D341Med (cell line): ENCODE measurements around the gene GALNT16.
"Not testable (repeated sequence)": the region's sequence is repeated elsewhere in the genome, so short reads cannot be mapped to it uniquely, and the experiment has no call there.

Experiments
- DNase-seq: peaks from one replicate; pipeline ENCODE4 v3.0.0; 2012; ENCODE audit warnings: low spot score

GALNT16 gene

DNA sequence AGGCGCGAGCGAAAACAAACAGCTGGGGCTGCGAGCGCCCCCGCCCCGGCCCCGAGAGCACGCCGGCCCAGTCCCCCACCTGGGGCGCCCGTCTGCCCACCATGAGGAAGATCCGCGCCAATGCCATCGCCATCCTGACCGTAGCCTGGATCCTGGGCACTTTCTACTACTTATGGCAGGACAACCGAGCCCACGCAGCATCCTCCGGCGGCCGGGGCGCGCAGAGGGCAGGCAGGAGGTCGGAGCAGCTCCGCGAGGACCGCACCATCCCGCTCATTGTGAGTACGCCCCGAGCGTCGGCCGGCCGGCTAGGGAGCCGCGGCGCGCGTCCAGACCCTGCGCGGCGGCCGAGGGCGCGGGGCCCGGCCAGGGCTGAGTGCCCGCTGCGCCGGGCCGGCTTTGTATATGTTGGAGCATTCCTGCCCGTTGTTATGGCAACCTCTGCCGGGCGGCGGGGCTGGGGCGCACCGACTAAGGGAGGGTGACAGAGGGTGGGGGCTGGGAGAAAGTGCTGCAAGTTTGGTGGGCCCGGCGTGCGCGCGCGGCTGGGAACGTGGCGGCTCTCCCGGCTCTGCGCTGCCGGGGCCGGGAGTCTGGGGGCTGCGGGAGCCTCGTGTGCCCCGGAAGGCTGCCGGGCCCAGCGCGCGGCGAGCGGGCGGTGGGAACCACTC lies 367 bp downstream of the GALNT16 start:
- DNase-seq = peak; percentile 72

DNA sequence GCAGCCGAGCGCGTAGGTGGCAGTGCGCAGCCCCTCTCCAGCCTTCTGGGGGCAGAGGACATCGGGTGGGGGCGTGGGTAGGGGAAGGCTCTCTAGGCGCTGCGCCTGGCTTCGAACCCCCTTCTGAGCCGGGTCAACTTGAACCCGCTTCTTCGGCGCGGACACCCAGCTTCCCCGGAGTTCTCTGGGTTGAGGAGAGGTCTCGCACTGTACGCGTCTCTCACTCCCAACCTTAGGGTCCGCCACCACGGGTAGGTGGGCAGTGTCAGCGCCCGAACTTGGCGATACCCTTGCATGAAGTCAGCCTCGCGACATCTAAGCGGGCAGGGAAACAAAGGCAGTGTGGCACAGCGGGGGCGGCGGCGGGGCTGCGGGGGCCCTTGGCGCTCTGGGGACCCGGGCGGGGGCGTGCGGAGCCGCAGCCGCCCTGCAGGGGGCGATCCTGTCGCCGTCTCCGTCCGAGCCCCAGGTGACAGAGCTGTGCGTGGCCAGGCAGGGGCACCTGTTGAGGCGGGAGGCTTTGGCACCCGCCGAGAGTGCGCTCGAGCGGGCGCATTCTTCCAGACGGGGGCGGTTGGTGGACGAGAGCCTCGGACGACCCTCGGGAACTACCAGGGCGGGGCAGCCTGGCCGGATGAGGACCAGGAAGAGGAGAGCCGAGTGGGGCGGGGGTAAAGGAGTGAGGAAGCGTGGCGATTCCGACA lies 1.1 kb downstream of the GALNT16 start:
- peak; percentile 87 for DNase-seq

DNA sequence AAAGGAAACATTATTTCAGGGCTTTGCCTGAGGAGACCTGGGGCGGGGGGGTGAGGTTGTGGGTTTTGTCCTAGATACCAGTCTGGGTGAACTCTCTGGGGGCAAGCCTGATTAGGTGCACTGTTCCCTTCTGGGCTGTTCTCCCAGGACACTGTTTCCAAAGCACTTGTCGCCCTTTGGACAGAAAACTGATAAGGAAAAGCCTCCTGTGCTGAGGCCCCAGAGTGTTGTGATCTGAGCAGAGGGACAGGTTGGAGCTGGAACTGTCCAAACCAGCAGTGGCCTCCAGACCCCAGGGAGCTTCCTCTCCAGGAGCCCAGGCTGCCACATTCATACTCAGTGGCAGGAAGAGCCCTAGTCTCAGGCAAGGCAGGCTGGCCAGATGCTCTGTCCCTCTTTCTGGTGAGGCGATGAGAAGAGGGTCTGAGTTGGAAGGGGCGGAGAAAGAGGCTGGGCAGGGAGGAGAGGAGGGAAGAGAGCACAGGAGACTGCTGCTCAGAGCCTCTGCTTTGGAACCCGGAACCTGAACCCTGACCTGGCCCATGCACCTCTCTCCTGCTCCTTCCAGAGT lies 1.9 kb downstream of the GALNT16 start:
- no peak for DNase-seq

DNA sequence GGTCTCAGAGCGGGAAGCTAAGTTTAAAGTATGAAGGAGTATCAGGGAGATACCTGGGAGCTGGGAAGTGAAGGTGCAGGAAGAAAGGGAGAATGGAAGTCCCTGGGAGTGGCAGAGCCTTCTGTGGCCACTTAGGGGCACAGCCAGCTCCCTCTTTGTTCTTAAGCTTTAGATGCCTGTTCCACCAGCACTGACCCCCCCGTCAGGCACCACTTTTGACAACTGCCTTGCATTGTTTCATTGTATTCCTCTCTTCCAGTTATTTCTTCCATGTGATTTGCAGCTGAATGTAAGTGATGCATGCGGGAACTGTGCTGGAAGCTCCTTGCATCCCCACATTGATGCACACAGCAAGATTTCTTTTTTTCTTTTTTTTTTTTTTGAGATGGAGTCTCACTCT lies 2.6 kb downstream of the GALNT16 start:
- DNase-seq = no peak

DNA sequence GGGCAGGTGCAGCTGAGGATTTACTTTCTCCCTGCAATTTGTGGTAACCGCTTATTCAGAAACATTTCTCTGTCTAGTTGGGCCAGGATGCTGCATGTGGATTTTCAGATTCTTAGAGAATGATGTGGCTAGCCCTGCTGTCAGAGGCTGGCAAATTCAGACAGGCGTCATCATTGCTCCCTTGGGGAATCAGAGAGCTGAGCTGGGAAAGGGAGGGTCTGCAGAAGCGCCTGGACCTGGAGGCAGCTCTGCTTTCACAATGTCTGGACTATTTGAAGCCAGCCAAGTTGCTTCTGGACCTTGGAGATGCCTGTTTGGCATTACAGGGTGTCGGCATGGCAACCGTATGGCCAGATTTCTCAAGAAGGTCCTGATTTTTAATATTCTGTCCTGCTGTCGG lies 3.4 kb downstream of the GALNT16 start:
- DNase-seq = no peak

DNA sequence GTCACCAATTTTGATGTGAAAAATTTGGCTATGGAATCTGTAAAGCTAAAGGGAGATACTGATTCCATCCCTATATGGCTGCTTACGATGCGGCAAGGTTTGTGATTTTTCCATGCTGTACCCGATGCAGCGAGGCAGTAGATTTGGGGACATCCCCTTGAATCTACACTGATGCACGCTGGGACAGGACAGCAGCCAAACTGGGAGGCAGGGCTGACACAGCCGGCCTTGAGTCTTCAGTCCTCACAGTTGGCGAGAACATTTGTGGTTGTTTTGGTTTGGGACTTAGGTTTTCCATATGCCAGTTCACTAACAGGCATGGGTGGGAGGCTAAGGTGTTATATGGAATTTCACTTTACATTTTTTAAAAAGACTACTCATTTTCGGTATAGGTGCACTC lies 3.8 kb downstream of the GALNT16 start:
- DNase-seq = no peak

DNA sequence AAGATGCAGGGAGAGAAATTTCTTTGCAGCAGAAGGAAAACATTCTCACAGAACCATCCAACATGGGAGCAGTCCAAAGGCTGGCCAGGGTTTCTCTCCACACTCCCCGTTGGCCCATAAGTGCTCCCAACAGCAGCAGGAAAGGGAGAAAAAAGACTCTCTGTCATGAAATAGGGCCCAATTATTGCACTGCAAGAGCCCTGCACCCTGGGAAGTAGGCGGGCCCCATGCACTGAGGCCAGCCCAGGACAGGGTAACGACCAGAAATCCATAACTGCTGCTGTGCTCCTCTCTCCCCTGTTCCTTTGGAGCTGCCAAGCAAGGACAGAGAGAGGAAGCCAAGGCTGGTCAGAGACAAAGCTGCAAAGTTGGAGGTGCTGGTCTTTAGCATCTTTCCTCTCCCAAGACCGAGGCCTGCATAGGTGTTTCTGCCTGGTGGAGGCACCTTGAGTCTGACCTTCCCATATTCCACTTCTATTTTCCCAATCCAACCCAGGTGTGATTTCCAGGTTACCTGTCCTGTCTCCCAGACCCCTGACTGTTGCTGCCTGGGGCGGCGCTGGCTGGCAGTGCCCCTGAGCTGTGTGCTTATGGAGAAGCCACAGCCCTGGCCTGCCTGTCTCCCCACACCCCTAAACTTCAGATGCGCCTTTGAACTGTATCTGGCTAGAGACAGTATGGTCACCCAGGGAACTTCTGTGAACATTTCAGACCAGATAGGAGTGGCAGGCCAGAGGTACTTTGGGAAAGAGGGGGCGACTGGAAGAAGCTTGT lies 6.8 kb downstream of the GALNT16 start:
- DNase-seq = no peak

DNA sequence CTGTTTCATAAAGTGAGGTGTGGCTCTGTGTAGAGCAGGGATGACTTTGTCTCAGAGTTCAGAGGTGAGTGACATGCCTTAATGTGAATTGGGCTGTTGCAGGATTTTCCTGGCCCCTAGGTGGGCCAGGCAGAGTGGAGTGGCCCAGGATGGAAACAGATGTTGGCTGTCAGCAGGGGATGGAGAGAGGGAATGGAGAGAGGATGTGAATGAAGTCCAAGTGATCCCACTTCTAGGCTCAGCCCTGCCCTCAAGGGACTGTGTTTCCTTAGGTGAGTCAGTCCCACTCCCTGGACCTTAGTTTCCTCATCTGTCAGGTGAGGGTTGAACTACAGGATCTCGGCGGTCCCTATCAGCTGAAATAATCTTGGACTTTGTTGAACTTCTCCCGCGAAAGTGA lies 7.5 kb downstream of the GALNT16 start:
- DNase-seq = no peak

DNA sequence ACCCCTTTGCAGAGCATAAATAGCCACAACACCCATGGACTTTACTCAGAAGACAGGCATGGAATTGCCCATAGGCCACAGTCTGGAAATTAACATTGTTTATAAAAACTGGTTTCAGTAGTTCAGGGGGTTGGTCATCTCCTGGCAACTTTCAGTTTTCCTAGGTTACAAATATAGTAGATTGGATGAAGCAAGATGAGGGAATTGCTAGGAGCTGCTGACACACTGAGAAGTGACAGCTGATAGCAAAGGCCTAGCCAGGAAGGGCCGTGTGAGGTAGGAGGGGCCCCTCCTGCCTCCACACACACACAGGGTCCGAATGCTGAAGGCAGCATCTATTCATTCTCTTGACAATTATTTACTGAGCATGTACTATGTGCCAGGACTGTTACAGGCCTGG lies 8.3 kb downstream of the GALNT16 start:
- no peak for DNase-seq

DNA sequence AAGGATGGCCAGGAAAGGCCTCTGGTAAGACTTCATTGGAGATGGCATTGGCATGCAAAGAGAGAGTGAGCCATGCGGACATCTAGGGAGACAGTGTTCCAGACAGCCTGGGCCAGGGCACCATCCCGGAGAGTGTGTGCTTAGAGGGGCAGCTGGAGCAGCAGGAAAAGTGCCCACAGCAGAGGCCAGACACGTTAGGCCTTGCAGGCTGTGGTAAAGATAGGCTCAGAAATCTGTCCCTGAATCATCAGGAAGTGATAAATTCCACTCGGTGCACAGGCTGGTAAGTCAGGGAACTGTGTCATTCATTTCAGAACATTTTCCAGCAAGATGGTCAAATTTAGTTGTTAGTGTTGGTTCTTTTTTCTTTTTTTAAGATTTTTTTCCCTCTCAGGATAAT lies 8.8 kb downstream of the GALNT16 start:
- no peak for DNase-seq

DNA sequence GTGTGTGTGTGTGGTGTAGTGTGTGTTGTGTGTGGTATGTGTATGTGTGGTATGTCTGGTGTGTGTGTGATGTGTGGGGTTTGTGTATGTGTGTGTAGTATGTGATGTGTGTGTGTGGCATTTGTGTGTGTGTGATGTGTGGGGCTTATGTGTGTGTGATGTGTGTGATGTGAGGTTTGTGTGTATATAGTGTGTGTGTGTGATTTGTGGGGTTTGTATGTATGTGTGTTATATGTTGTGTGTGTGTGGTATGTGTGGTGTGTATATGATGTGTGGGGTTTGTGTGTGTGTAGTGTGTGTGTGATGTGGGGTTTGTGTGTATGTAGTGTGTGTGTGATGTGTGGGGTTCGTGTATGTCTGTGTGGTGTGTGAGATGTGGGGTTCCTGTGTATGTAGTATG lies 9.4 kb downstream of the GALNT16 start:
- DNase-seq = no peak

DNA sequence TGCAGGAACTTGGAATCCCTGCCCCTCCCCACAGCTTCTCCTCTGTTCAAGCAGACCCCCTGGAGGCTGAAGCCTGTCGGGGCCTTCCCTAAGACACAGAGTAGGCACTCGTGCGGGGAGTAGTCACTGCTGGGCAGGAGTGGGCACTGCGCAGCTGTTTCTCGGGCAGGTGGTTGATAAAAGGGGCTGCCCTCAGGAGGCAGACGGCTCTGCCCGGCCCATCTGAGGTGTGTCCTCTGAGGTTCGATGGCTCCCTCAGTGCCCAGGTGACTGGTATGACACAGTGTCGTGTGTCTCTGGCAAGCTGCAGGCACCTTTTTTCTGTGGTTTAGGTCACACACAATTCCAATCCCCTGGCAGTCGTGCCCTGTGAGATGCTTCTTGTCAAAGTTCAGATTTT lies 10.1 kb downstream of the GALNT16 start:
- DNase-seq = no peak

DNA sequence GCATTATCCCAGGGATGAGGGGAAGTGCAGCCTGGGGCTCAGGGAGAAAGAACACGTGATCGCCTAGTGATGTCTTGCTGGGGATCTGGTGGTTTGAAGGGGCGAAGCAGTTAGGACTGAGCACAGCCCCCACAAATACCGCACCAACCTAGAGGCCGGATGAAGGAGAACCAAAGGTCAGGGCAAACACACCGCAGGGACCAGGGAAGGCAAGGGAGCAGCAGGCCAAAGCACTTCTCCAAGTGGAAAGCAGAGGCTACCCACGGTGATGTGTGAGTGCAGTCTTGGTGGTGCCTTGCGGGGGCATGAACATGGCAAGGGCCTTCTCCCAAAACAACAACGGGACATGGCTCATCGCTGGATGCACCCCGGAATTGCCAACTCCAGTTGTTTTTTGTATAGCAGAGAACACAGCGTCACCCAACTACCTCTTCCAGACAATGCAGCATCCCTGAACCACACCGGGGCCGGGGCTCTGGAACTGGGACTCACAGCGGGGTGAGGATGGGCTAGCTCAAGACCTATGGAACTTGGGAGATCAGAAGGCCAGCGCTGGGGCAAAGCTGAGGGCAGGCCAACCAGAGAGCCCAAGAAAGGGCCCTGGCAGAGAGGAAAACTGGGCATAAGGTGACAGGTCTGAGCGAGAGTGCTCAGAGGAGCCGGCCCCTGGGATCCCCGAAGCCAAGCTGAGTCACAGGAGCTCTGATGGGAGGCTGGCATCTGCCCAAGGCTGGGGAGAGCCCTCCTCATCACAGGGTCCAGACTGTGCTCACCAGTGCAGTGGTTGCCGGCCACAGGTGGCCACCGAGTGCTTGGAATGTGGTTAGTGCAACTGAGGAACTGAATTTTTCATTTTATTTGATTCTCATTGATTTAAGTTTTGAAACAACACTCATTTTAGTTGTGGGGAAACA lies 11.1 kb downstream of the GALNT16 start:
- no peak for DNase-seq

DNA sequence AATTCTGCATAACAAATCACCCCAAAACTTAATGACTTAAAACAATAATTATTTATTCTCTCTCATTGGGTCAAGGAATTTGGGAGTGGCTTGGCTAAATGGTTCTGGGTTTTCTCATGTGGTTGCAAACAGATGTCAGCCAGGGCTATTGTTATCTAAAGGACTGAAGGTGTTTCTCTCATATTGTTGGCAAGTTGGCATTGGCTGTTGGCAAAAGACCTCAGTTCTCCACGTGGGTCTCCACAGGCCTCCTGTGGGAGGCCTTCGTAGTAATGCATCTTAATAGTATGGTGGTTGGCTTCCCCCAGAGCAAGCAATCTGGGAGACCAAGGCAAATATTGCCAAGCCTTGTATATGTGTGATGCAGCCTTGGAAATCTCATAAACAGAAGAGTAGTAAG lies 14.4 kb downstream of the GALNT16 start:
- DNase-seq = no peak

DNA sequence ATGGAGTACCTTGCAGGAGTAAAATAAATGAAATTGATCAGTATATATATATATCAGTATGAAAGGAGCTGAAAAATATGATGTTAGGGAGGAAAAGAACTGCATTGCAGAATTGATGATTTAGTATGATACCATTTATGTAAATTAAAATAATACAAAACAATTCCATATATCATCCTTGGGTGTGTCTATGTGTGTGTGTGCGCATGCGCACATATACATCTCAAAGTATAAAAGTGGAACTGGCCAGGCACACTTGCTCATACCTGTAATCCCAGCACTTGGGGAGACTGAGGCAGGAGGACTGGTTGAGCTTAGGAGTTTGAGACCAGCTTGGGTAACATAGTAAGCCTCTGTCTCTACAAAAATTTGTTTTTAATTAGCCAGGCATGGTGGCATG lies 15.4 kb downstream of the GALNT16 start:
- no peak for DNase-seq

DNA sequence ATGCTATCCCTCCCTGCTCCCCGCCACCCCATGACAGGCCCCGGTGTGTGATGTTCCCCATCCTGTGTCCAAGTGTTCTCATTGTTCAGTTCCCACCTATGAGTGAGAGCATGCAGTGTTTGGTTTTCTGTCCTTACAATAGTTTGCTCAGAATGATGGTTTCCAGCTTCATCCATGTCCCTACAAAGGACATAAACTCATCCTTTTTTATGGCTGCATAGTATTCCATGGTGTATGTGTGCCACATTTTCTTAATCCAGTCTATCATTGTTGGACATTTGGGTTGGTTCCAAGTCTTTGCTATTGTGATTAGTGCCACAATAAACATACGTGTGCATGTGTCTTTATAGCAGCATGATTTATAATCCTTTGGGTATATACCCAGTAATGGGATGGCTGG lies 17.4 kb downstream of the GALNT16 start:
- not testable (repeated sequence) for DNase-seq

DNA sequence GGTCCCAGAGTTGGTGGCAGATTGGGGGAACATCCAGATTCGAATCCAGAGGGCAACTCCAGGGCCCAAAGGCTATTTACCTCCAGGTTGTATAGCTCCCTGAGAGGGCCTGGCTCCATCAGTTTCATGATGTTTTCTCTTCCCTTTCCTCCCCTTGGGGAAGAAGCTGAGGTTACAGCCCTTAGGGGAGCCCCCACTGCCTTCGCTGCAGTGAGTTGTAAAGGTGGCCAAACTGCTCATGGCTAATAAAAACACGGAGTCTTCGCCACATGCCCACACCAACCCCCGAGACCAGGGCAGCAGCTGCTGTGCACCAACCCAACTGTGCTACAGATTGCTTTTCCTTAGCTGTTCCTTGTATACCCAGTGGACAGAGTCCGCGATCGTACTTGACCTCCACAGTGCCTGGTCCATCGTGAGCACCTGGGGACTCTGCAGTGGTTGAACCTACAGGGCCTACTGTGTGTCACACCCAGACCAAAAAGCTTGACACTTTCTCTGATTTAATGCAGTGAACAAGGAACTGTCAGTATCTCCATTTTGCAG lies 20.9 kb downstream of the GALNT16 start:
- DNase-seq = no peak

DNA sequence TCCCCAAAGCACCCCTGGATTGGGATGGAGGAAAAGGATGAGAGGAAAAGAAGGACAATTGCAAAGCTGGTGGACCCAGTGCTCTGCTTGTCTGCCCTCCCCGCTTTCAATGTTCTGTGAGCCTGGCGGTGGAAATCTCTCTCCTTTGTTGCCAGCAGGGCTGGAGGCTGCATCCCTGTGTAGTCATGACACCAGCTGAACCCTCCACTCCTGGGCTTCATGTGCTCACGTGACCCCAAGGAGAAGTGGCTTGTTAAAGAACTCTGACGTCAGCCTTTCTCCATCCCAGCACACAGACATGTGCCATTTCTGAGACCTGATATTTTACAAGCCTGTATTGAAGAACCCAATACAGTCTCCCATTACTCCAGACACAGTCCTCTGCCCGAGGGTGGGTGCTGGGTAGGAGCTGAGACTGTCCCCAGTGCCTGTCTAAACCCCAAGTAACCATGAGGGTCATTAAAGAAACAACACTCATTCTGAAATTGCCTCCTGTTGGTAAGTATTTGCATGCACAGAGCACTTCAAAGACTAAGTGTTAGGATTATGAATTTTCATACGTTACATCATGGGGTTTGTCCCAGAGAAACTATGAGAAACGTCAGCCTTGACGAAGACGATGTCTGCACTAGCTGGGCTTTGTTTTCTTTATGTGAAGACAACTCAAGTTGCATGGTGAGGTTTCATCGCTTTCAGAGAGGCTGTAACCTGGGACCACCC lies 21.7 kb downstream of the GALNT16 start:
- no peak for DNase-seq

DNA sequence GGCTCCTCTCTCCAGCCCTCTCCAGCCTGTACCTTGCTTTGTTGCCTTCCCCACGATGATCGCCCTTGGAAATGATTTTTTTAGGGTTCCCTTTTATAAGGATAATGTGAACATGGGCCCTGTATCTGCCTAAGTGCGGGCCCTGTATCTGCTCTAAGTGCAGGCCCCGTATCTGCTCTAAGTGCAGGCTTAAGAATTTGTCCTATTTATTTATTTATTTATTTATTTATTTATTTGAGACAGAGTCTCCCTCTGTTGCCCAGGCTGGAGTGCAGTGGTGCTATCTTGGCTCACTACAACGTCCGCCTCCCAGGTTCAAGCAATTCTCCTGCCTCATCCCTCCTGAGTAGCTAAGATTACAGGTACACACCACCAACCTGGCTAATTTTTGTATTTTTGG lies 22.5 kb downstream of the GALNT16 start:
- no peak for DNase-seq

DNA sequence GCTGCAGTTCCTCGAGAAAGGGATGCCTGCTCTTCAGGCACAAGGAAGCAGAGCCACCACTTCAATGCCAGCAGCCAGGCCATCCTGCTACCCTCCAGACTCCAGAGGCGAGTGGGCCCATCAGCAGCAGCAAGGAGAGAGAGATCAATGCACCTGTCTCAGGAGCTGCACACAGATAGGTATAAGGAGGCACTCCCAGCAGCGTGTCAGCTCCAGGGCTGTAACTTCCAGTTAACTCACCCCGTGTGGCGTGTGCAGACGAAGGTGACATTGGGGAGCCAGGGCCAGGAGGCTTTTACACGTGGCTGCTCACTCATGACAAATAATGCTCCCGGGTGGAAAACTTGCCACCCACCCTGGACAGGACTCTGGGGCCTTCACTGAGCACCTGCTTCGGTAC lies 24.2 kb downstream of the GALNT16 start:
- DNase-seq = no peak
